Endothelial cell of umbilical vein (primary cell): Measurements from ENCODE around the gene TRIP11. TPM values are rescaled to one million over a fixed set of nuclear protein-coding genes. Genes with fewer than 3 reads are reported as not detected.

Experiments used
- BruUV-seq: library from RNA; stranded (reverse); fragments of 400-500 nt; replicated peaks from 2 replicates; lab custom pipeline; 2021; lab: Mats Ljungman, UMichigan
- CTCF ChIA-PET: fragments of 300-600, 350-600 bp; sonication (Branson Sonifier 250); formaldehyde crosslinking; loops from one replicate; lab custom pipeline; 2021; ENCODE audit warnings: antibody characterized with exemption, inconsistent platforms; lab: Charles Lee
- POLR2A ChIA-PET: fragments of 300-600, 350-600 bp; sonication (Branson Sonifier 250); formaldehyde crosslinking; loops from one replicate; lab custom pipeline; 2021; ENCODE audit warnings: antibody characterized with exemption, inconsistent platforms; lab: Charles Lee
- DNase-seq: peaks from one replicate; pipeline ENCODE4 v3.0.0-alpha.2; 2011; ENCODE audit warnings: low read depth, low spot score
- FAIRE-seq: peaks from 2 replicates; lab custom pipeline; 2011; peaks lifted over from hg19 to GRCh38; lab: Jason Lieb, UNC
- H2AFZ ChIP-seq: 2 replicates; pipeline ENCODE4 v1.6.0; 2012; ENCODE audit warnings: low read depth, low read length, control low read depth, inconsistent platforms
- H3K27ac ChIP-seq: 2 replicates; pipeline ENCODE4 v1.5.1; 2011; ENCODE audit warnings: low read depth, mild to moderate bottlenecking, control low read depth, low read length, moderate library complexity; ENCODE audit not compliant: insufficient read depth
- H3K27me3 ChIP-seq, 2 experiments: 2 replicates each; pipeline versions ENCODE4 v1.6.0 to v1.6.1; 2011; ENCODE audit warnings: low read length in 2 of 2, mixed read lengths in 1 of 2; ENCODE audit not compliant: control insufficient read depth in 2 of 2, insufficient read depth in 2 of 2
- H3K36me3 ChIP-seq, 2 experiments: 2 replicates in 1 of 2; 3 replicates in 1 of 2; pipeline ENCODE4 v1.5.1; 2011; ENCODE audit warnings: low read length in 2 of 2, mild to moderate bottlenecking in 1 of 2, moderate library complexity in 1 of 2; ENCODE audit not compliant: control insufficient read depth in 2 of 2, insufficient read depth in 2 of 2; ENCODE audit errors: extremely low read depth in 1 of 2
- H3K4me1 ChIP-seq: 3 replicates; pipeline ENCODE4 v1.5.1; 2011; ENCODE audit warnings: mild to moderate bottlenecking, low read length; ENCODE audit not compliant: control insufficient read depth, insufficient read depth; ENCODE audit errors: extremely low read depth
- H3K4me2 ChIP-seq: 2 replicates; pipeline ENCODE4 v1.6.1; 2011; ENCODE audit warnings: low read length, control low read depth, mixed read lengths; ENCODE audit not compliant: insufficient read depth
- H3K4me3 ChIP-seq, 3 experiments: fragments of 200-600 bp in 1 of 3; sonication (generic), shearing (Covaris generic) in 1 of 3; replicated peaks in 1 of 3; 2 replicates each; pipeline ENCODE4 v1.5.1; 2011 to 2016; ENCODE audit warnings: control low read depth in 3 of 3, low read length in 3 of 3, mild to moderate bottlenecking in 2 of 3, inconsistent platforms in 1 of 3, low read depth in 1 of 3, moderate library complexity in 1 of 3; ENCODE audit not compliant: insufficient read depth in 1 of 3
- H3K79me2 ChIP-seq: 2 replicates; pipeline ENCODE4 v1.6.0; 2012; ENCODE audit warnings: low read length, inconsistent platforms; ENCODE audit not compliant: control insufficient read depth, insufficient read depth
- H3K9ac ChIP-seq: replicated peaks from 2 replicates; pipeline ENCODE3; 2011; ENCODE audit warnings: low read length, control low read depth; ENCODE audit not compliant: insufficient read depth; ENCODE audit errors: extremely low read depth
- H3K9me1 ChIP-seq: replicated peaks from 3 replicates; pipeline ENCODE4 v1.6.0; 2011; ENCODE audit warnings: mild to moderate bottlenecking, low read length; ENCODE audit not compliant: control insufficient read depth, insufficient read depth; ENCODE audit errors: extremely low read depth
- H3K9me3 ChIP-seq: replicated peaks from 2 replicates; pipeline ENCODE4 v1.5.1; 2012; ENCODE audit warnings: low read length, inconsistent platforms; ENCODE audit not compliant: control insufficient read depth, insufficient read depth
- H4K20me1 ChIP-seq: replicated peaks from 2 replicates; pipeline ENCODE3; 2011; ENCODE audit warnings: mild to moderate bottlenecking, low read length; ENCODE audit not compliant: control insufficient read depth, insufficient read depth; ENCODE audit errors: extremely low read depth
- CTCF ChIP-seq, 2 donors: IDR thresholded peaks; 1 replicate in 1 of 2; 2 replicates in 1 of 2; pipeline ENCODE4 v1.5.1; 2011; ENCODE audit warnings: low read length in 2 of 2, mild to moderate bottlenecking in 2 of 2, moderate library complexity in 2 of 2, control low read depth in 1 of 2, inconsistent platforms in 1 of 2, low read depth in 1 of 2; ENCODE audit not compliant: insufficient read depth in 1 of 2; ENCODE audit errors: extremely low read depth in 1 of 2
- FOS ChIP-seq: IDR thresholded peaks from 2 replicates; pipeline ENCODE4 v1.6.1; 2011; ENCODE audit warnings: mild to moderate bottlenecking, low read length, moderate library complexity, borderline replicate concordance; ENCODE audit not compliant: insufficient read depth
- GATA2 ChIP-seq: IDR thresholded peaks from 2 replicates; pipeline ENCODE4 v1.7.0; 2011; ENCODE audit warnings: low read depth, mild to moderate bottlenecking, moderate library complexity, mixed read lengths, low read length; ENCODE audit not compliant: insufficient read length, insufficient read depth
- MYC ChIP-seq: IDR thresholded peaks from one replicate; pipeline ENCODE4 v1.6.1; 2011; ENCODE audit warnings: mild to moderate bottlenecking, low read depth, low read length
- POLR2A ChIP-seq: IDR thresholded peaks from 2 replicates; pipeline ENCODE4 v1.6.1; 2012; ENCODE audit warnings: low read depth, mild to moderate bottlenecking, control low read depth, low read length
- POLR2AphosphoS5 ChIP-seq: IDR thresholded peaks from 2 replicates; pipeline ENCODE4 v1.6.1; 2012; ENCODE audit warnings: low read depth, mild to moderate bottlenecking, control low read depth, low read length, moderate library complexity; ENCODE audit not compliant: insufficient read depth
- dilution Hi-C: fragments of 300-500 bp; cut with MboI; formaldehyde crosslinking; loops from one replicate; pipeline ENCODE4 v1.15.0; 2019; ENCODE audit warnings: low sequenced_read_pairs; ENCODE audit not compliant: extremely low pct_ligation_motif_present
- intact Hi-C: fragments of 100-400 bp; cut with micrococcal nuclease; formaldehyde crosslinking; loops from one replicate; pipeline ENCODE4 v1.10.0; 2022
- polyA plus RNA-seq, 4 experiments: library from polyadenylated mRNA; depleted of rRNA in 3 of 4; stranded (reverse) in 3 of 4; unstranded in 1 of 4; fragments of >200 nt; gene quantifications; 2 replicates each; pipeline versions ENCODE4 v1.2.1 to v1.2.3, GENCODE V29; 2011 to 2012; ENCODE audit warnings: missing spikeins in 1 of 4
- total RNA-seq: library from RNA; stranded (reverse); gene quantifications from 2 replicates; pipeline ENCODE4 v1.2.3, GENCODE V29; 2021

The TRIP11 gene
- total and polyA plus RNA-seq, 2 donors (not counting 3 experiments of a cell fraction or from before 2014, with no cell fraction given), result 7.0 to 58.0 TPM

- FAIRE-seq (no peak), DNase-seq (no peak)
- dilution Hi-C loops (no loop called here), intact Hi-C loops (no loop called here)
- CTCF ChIA-PET, result interaction anchor here (2.0 kb wide), 1 partner anchor 33 kb away, joined by 12 read pairs; no protein-coding TSS in a partner anchor
- TF ChIP-seq GATA2 (no peak), FOS (peak; percentile 5), MYC (no peak)
- H2AFZ ChIP-seq, result no peak overlapping the region
- no peaks in the 10 kb centered on the region for H3K27me3 ChIP-seq
- no TSS peak for BruUV-seq
- no peaks in the 10 kb centered on the region for H3K36me3 ChIP-seq
- H3K4me2 ChIP-seq, result no peak overlapping the region
- no peaks in the 10 kb centered on the region for H3K79me2 ChIP-seq
- H3K9ac ChIP-seq, result no peak overlapping the region
- no peaks in the 10 kb centered on the region for H3K4me1 ChIP-seq
- H3K9me1 ChIP-seq, result peaks cover 2% of the 10 kb centered on the region
- POLR2A ChIA-PET, result no interaction called here
- no peaks in the 10 kb centered on the region for H3K9me3 ChIP-seq
- H3K27ac ChIP-seq, result no peak overlapping the region
- H4K20me1 ChIP-seq, result no peaks in the 10 kb centered on the region
- no peak overlapping the region for H3K4me3 ChIP-seq
These were observed 76.4 kb downstream of the TRIP11 start for GRCh38 chr14:91963465-91963864.

GRCh38 chr14:91961297-91962220, 78.3 kb downstream of the TRIP11 start:
- dilution Hi-C loops (no loop called here), intact Hi-C loops (no loop called here)
- Histone ChIP-seq H2AFZ (no peak overlapping the region), H3K9me1 (peaks cover under 1% of the 10 kb centered on the region), H3K27ac (no peak overlapping the region), H3K9ac (no peak overlapping the region), H3K36me3 (no peaks in the 10 kb centered on the region), H3K4me2 (no peak overlapping the region), H3K4me3 (no peak overlapping the region), H3K27me3 (no peaks in the 10 kb centered on the region), H4K20me1 (no peaks in the 10 kb centered on the region), H3K4me1 (no peaks in the 10 kb centered on the region), H3K9me3 (no peaks in the 10 kb centered on the region), H3K79me2 (no peaks in the 10 kb centered on the region)
- no peak for FAIRE-seq
- ChIA-PET CTCF (interaction anchor here (1.0 to 2.0 kb wide), 3 partner anchors 9 to 312 kb away, joined by 3 to 15 read pairs (median 3); no protein-coding TSS in a partner anchor), POLR2A (no interaction called here)
- DNase-seq, result no peak
- TF ChIP-seq CTCF (IDR thresholded peaks at IDR 0.05; ENCODE audit: extremely low read depth in 1 of 2, insufficient read depth in 1 of 2, low read depth in 1 of 2, low read length in 2 of 2) (no peak), POLR2AphosphoS5 (no peak), FOS (no peak), POLR2A (no peak)
- no TSS peak for BruUV-seq
